Body of pancreas (tissue), 4 donors: Measurements from ENCODE around the gene ADCYAP1R1. TPM values are rescaled to one million over a fixed set of nuclear protein-coding genes. Genes with fewer than 3 reads are reported as not detected.
"Not testable (repeated sequence)": the region's sequence is repeated elsewhere in the genome, so short reads cannot be mapped to it uniquely, and the experiment has no call there.

Experiments
- ATAC-seq: fragments of 150-250 bp; one replicate; pipeline ENCODE4 v1.9.1; 2016
- DNase-seq, 4 donors: peaks; one replicate each; pipeline ENCODE4 v3.0.0-alpha.2; 2019
- H3K27ac ChIP-seq, 4 donors: fragments of 200-600 bp; sonication (generic); 1 replicate in 3 of 4; 2 replicates in 1 of 4; pipeline versions ENCODE4 v1.5.1 to v1.6.1; 2016 to 2019; ENCODE audit warnings: mild to moderate bottlenecking in 1 of 4, mixed read lengths in 1 of 4, moderate library complexity in 1 of 4
- H3K27me3 ChIP-seq, 2 donors: fragments of 200-600 bp; sonication (generic); one replicate each; pipeline ENCODE4 v1.6.0; 2016; ENCODE audit warnings: mild to moderate bottlenecking in 1 of 2
- H3K36me3 ChIP-seq, 2 donors: fragments of 200-600 bp; sonication (generic); replicated peaks in 1 of 2; 2 replicates each; pipeline ENCODE4 v1.5.1; 2016; ENCODE audit warnings: low read depth in 2 of 2; ENCODE audit not compliant: insufficient read depth in 1 of 2
- H3K4me1 ChIP-seq: fragments of 200-600 bp; sonication (generic); one replicate; pipeline ENCODE4 v1.6.0; 2016
- H3K4me3 ChIP-seq, 2 donors: fragments of 200-600 bp; sonication (generic); 1 replicate in 1 of 2; 2 replicates in 1 of 2; pipeline ENCODE4 v1.5.1; 2016 to 2019
- H3K9me3 ChIP-seq, 3 donors: fragments of 200-600 bp; sonication (generic); 1 replicate in 2 of 3; 2 replicates in 1 of 3; pipeline ENCODE4 v1.5.1; 2016
- POLR2A ChIP-seq, 3 donors: fragments of 450-650 bp; IDR thresholded peaks; one replicate each; pipeline ENCODE4 v1.6.1; 2016; ENCODE audit warnings: antibody characterized with exemption in 3 of 3, mild to moderate bottlenecking in 2 of 3
- WGBS, 2 donors: methylation state at CpG; one replicate each; pipeline ENCODE4 v1.1.5; 2017; 5-methylcytosine and 5-hydroxymethylcytosine counted together
- intact Hi-C: fragments of 100-400 bp; cut with DNase I; formaldehyde crosslinking; loops from one replicate; pipeline ENCODE4 v1.15.1; 2023
- total RNA-seq, 2 donors: library from RNA; depleted of rRNA; stranded (reverse); fragments of >200 nt; gene quantifications; one replicate each; pipeline ENCODE4 v1.1.0, GENCODE V29; 2016
- TF ChIP-seq, protein P1 (sequence below), 7 experiments: fragments of 450-650 bp in 4 of 7; fragments of 200-600 bp in 3 of 7; sonication (generic) in 3 of 7; IDR thresholded peaks; one replicate each; pipeline ENCODE4 v1.5.1; 2016 to 2019; ENCODE audit warnings: antibody characterized with exemption in 7 of 7

The ADCYAP1R1 gene
- total RNA-seq, 2 donors from 2014 or later: 1.8 to 8.2 TPM

DNA sequence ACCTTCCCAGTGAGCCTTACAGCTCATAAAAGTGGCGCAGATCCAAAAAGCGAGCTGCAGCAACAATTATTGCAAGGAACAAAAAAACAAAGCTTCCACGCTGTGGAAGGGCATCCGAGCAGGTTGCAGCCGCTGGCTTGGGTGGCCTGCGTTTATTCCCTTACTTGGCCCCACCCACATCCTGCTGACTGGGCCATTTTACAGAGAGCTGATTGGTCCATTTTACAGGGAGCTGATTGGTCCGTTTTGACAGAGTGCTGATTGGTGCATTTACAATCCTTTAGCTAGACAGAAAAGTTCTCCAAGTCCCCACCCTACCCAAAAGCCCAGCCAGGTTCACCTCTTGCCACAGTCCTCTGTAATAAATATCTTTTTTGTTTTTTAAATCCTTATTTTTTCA is 85.1 kb downstream of the ADCYAP1R1 start:
- no peak for ATAC-seq
- intact Hi-C loops: loop anchor here (10.0 kb wide), 2 partner anchors 498 to 598 kb away; no protein-coding TSS in a partner anchor

DNA sequence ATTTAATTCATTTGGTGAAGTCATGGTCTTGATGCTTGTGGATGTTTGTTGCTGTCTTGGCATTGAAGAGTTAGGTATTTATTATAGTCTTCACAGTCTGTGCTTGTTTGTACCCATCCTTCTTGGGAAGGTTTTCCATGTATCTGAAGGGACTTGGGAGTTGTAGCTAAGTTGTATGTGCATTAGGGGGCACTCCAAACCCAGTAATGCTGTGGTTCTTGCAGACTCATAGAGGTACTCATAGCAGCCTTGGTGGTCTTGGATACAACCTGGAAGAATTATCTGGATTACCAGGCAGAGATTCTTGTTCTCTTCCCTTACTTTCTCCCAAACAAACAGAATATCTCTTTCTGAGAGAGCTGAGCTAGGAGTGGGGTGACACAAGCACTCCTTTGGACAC is 93.2 kb downstream of the ADCYAP1R1 start:
- TF ChIP-seq POLR2A (IDR thresholded peaks at IDR 0.05): no peak
- TF ChIP-seq, protein P1, sequence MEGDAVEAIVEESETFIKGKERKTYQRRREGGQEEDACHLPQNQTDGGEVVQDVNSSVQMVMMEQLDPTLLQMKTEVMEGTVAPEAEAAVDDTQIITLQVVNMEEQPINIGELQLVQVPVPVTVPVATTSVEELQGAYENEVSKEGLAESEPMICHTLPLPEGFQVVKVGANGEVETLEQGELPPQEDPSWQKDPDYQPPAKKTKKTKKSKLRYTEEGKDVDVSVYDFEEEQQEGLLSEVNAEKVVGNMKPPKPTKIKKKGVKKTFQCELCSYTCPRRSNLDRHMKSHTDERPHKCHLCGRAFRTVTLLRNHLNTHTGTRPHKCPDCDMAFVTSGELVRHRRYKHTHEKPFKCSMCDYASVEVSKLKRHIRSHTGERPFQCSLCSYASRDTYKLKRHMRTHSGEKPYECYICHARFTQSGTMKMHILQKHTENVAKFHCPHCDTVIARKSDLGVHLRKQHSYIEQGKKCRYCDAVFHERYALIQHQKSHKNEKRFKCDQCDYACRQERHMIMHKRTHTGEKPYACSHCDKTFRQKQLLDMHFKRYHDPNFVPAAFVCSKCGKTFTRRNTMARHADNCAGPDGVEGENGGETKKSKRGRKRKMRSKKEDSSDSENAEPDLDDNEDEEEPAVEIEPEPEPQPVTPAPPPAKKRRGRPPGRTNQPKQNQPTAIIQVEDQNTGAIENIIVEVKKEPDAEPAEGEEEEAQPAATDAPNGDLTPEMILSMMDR (IDR thresholded peaks at IDR 0.05): no peak
- DNase-seq (no peak), ATAC-seq (no peak)
- Histone ChIP-seq H3K27me3 (peaks cover 0 to 4% of the 10 kb centered on the region in 2 donors), H3K27ac (no peak overlapping the region), H3K9me3 (peaks cover 0 to 5% (median 0%) of the 10 kb centered on the region in 3 donors), H3K4me3 (no peak overlapping the region), H3K36me3 (no peaks in the 10 kb centered on the region), H3K4me1 (no peaks in the 10 kb centered on the region)
- intact Hi-C loops: no loop called here

More for the DNA sequence above, 85.1 kb downstream of the ADCYAP1R1 start:
- Histone ChIP-seq H3K36me3 (no peaks in the 10 kb centered on the region), H3K4me3 (no peak overlapping the region), H3K27ac (no peak overlapping the region), H3K4me1 (no peaks in the 10 kb centered on the region), H3K27me3 (no peaks in the 10 kb centered on the region), H3K9me3 (no peaks in the 10 kb centered on the region)
- TF ChIP-seq, protein P1 (IDR thresholded peaks at IDR 0.05): no peak
- no peak for TF ChIP-seq POLR2A (IDR thresholded peaks at IDR 0.05)
- 77% methylated on average over 4 to 7 of the region's 7 CpGs for WGBS, 2 donors
- no peak for DNase-seq

DNA sequence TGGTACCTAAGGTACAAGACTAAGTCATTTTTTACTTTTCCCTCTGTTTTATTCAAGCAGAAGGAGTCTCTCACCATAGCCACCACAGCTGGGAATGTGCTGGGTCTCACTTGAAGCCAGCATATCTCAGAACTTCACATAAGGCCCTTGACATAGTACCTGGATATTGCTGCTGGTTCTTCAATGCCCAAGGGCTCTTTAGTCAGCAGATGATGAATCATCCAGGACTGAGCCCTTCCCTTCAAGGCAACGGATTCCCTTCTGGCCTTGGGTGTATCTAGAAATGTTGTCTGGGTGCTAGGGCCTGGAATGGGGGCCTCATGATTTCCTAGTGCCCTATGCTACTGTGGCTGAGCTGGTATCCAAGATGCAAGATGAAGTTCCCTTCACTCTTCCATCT is 93.9 kb downstream of the ADCYAP1R1 start:
- intact Hi-C loops: no loop called here
- no peak for DNase-seq
- H3K4me1 ChIP-seq: no peaks in the 10 kb centered on the region
- no peak overlapping the region for H3K27ac ChIP-seq
- no peak for ATAC-seq
- H3K27me3 ChIP-seq: peaks cover 0 to 4% of the 10 kb centered on the region in 2 donors
- no peak for TF ChIP-seq POLR2A (IDR thresholded peaks at IDR 0.05)
- TF ChIP-seq, protein P1 (IDR thresholded peaks at IDR 0.05): no peak
- H3K9me3 ChIP-seq: peaks cover 0 to 5% (median 0%) of the 10 kb centered on the region in 3 donors
- no peaks in the 10 kb centered on the region for H3K36me3 ChIP-seq
- 36 to 60% methylated on average over 1 of the region's 1 CpG for WGBS, 2 donors
- H3K4me3 ChIP-seq: no peak overlapping the region

DNA sequence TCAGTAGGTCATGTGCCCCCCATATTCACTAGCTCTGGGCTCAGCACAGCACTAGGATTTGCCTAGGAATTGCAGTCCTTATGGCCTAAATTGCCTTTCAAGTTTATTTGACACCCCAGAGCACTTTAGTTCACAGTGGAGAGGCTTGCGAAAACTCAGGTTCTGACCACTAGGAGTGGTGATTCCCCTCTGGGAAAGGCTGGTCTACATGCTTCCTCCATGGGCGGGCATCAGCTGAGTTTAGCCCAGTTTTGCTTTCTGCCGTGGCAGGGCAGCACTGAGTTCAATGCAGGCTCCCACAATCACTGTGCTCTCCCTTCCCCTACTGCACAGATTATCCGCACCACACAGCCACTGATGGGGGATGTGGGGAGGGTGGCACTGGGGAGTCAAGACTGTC is 94.4 kb downstream of the ADCYAP1R1 start:
- TF ChIP-seq, protein P1 (IDR thresholded peaks at IDR 0.05): no peak
- no peak for TF ChIP-seq POLR2A (IDR thresholded peaks at IDR 0.05)
- Histone ChIP-seq H3K27me3 (peaks cover 0 to 4% of the 10 kb centered on the region in 2 donors), H3K27ac (no peak overlapping the region), H3K36me3 (no peaks in the 10 kb centered on the region), H3K4me1 (no peaks in the 10 kb centered on the region), H3K4me3 (no peak overlapping the region), H3K9me3 (peaks cover 0 to 5% (median 0%) of the 10 kb centered on the region in 3 donors)
- intact Hi-C loops: no loop called here
- WGBS, 2 donors: 83 to 84% methylated on average over 4 of the region's 4 CpGs
- no peak for ATAC-seq
- no peak for DNase-seq

DNA sequence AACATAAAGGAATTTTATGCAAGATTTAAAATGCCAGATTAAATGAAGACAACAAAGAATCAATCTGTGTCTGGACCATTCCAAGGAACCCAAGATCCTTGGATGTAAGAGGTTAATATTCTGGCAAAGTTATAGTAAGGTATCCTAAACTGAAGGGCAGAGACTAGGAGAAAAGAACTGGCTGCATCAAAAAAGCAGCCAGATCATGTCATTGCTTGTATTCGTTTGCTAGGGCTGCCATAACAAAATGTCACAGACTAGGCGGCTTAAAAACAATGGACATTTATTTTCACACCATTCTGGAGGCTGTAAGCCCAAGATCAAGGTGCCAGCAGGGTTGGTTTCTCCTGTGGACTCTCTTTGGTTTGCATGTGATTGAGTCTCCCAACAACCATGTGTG is 99.7 kb downstream of the ADCYAP1R1 start:
- intact Hi-C loops: no loop called here
- no peaks in the 10 kb centered on the region for H3K4me1 ChIP-seq
- H3K9me3 ChIP-seq: peaks cover 0 to 2% (median 0%) of the 10 kb centered on the region in 3 donors
- ATAC-seq: no peak
- no peaks in the 10 kb centered on the region for H3K36me3 ChIP-seq
- TF ChIP-seq, protein P1 (IDR thresholded peaks at IDR 0.05): no peak
- no peak for TF ChIP-seq POLR2A (IDR thresholded peaks at IDR 0.05)
- no peak overlapping the region for H3K27ac ChIP-seq
- 32 to 55% methylated on average over 2 of the region's 2 CpGs for WGBS, 2 donors
- no peak for DNase-seq
- H3K4me3 ChIP-seq: no peak overlapping the region
- H3K27me3 ChIP-seq: no peaks in the 10 kb centered on the region

DNA sequence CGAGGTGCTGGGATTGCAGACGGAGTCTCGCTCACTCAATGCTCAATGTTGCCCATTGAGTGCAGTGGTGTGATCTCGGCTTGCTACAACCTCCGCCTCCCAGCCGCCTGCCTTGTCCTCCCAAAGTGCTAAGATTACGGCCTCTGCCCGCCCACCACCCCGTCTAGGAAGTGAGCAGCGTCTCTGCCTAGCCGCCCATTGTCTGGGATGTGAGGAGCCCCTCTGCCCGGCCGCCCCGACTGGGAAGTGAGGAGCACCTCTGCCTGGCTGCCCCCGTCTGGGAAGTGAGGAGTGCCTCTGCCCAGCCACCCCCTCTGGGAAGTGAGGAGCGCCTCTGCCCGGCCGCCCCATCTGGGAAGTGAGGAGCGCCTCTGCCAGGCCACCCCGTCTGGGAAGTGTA is 101.2 kb downstream of the ADCYAP1R1 start:
- H3K36me3 ChIP-seq, H3K4me3 ChIP-seq, H3K27ac ChIP-seq, DNase-seq, ATAC-seq, intact Hi-C loops, H3K4me1 ChIP-seq, H3K27me3 ChIP-seq, H3K9me3 ChIP-seq: not testable (repeated sequence)
- WGBS, 2 donors: 82 to 87% methylated on average over 18 to 20 of the region's 20 CpGs
